Neuronal stem cell (in vitro differentiated cells): ENCODE data around the gene NOLC1.
A peak's percentile ranks its signal among the peaks of the same experiment; 100 is the strongest.

Experiments
- DNase-seq: peaks from one replicate; pipeline ENCODE4 v3.0.0-alpha.2; 2013; ENCODE audit warnings: low spot score
- H2AFZ ChIP-seq: one replicate; pipeline ENCODE4 v1.6.1; 2013; ENCODE audit warnings: mild to moderate bottlenecking, low read length, inconsistent platforms
- H2AK5ac ChIP-seq: 2 replicates; pipeline ENCODE4 v1.6.1; 2013; ENCODE audit warnings: low read depth, mild to moderate bottlenecking, inconsistent platforms, low read length, moderate library complexity, mixed read lengths
- H2BK120ac ChIP-seq: 2 replicates; pipeline ENCODE4 v1.6.1; 2013; ENCODE audit warnings: low read depth, mild to moderate bottlenecking, inconsistent platforms, low read length, moderate library complexity, mixed read lengths
- H2BK12ac ChIP-seq: one replicate; pipeline ENCODE4 v1.6.1; 2013; ENCODE audit warnings: low read length, inconsistent platforms
- H2BK15ac ChIP-seq: 2 replicates; pipeline ENCODE4 v1.6.1; 2013; ENCODE audit warnings: mild to moderate bottlenecking, low read length, inconsistent platforms, mixed read lengths
- H2BK5ac ChIP-seq: one replicate; pipeline ENCODE4 v1.6.1; 2013; ENCODE audit warnings: inconsistent platforms, mild to moderate bottlenecking, low read length, moderate library complexity
- H3K14ac ChIP-seq: one replicate; pipeline ENCODE4 v1.6.1; 2013; ENCODE audit warnings: low read length, inconsistent platforms
- H3K18ac ChIP-seq: 2 replicates; pipeline ENCODE4 v1.6.1; 2013; ENCODE audit warnings: low read length, inconsistent platforms
- H3K23ac ChIP-seq: 2 replicates; pipeline ENCODE4 v1.6.1; 2013; ENCODE audit warnings: low read depth, mild to moderate bottlenecking, mixed read lengths, low read length, inconsistent platforms; ENCODE audit not compliant: poor library complexity
- H3K27ac ChIP-seq: replicated peaks from 3 replicates; pipeline ENCODE4 v1.5.1; 2013; ENCODE audit warnings: low read length, inconsistent platforms
- H3K27me3 ChIP-seq, 3 experiments: 2 replicates each; pipeline ENCODE4 v1.6.1; 2013; ENCODE audit warnings: low read length in 3 of 3, mild to moderate bottlenecking in 2 of 3, inconsistent platforms in 1 of 3, low read depth in 1 of 3, mixed read lengths in 1 of 3, moderate library complexity in 1 of 3; ENCODE audit not compliant: control insufficient read depth in 3 of 3, insufficient read depth in 3 of 3
- H3K36me3 ChIP-seq, 2 donors: replicated peaks in 1 of 2; 2 replicates each; pipeline ENCODE4 v1.6.1; 2013; ENCODE audit warnings: low read length in 2 of 2; ENCODE audit not compliant: control insufficient read depth in 2 of 2, insufficient read depth in 2 of 2
- H3K4ac ChIP-seq: 2 replicates; pipeline ENCODE4 v1.6.1; 2013; ENCODE audit warnings: inconsistent platforms, mild to moderate bottlenecking, low read length, moderate library complexity
- H3K4me1 ChIP-seq, 2 donors: 1 replicate in 1 of 2; 2 replicates in 1 of 2; pipeline ENCODE4 v1.6.1; 2013; ENCODE audit warnings: low read length in 2 of 2, low read depth in 1 of 2; ENCODE audit not compliant: control insufficient read depth in 2 of 2, insufficient read depth in 1 of 2
- H3K4me2 ChIP-seq: one replicate; pipeline ENCODE4 v1.6.1; 2013; ENCODE audit warnings: mild to moderate bottlenecking, low read length, inconsistent platforms; ENCODE audit not compliant: insufficient read depth, poor library complexity, severe bottlenecking
- H3K4me3 ChIP-seq, 2 donors: 2 replicates each; pipeline ENCODE4 v1.5.1; 2013; ENCODE audit warnings: low read length in 2 of 2, mild to moderate bottlenecking in 2 of 2, inconsistent platforms in 1 of 2, moderate library complexity in 1 of 2
- H3K79me1 ChIP-seq: one replicate; pipeline ENCODE4 v1.6.1; 2013; ENCODE audit warnings: low read depth, mild to moderate bottlenecking, inconsistent platforms, low read length, moderate library complexity
- H3K9ac ChIP-seq: one replicate; pipeline ENCODE4 v1.6.1; 2013; ENCODE audit warnings: mild to moderate bottlenecking, low read depth, low read length, inconsistent platforms; ENCODE audit not compliant: poor library complexity
- H3K9me3 ChIP-seq, 2 donors: replicated peaks in 1 of 2; 2 replicates each; pipeline versions ENCODE3 to v1.6.1; 2013; ENCODE audit warnings: low read length in 2 of 2, mild to moderate bottlenecking in 2 of 2, inconsistent platforms in 1 of 2, low read depth in 1 of 2, mixed read lengths in 1 of 2, moderate library complexity in 1 of 2; ENCODE audit not compliant: control insufficient read depth in 2 of 2, insufficient read depth in 1 of 2
- H4K8ac ChIP-seq: one replicate; pipeline ENCODE4 v1.6.1; 2013; ENCODE audit warnings: low read depth, mild to moderate bottlenecking, inconsistent platforms, low read length, moderate library complexity
- H4K91ac ChIP-seq: one replicate; pipeline ENCODE4 v1.6.1; 2013; ENCODE audit warnings: low read length, low read depth, mild to moderate bottlenecking, inconsistent platforms; ENCODE audit not compliant: poor library complexity
- WGBS, 2 donors: extraction: QIAGEN DNeasy Blood & Tissue Kit; methylation state at CpG; one replicate each; pipeline ENCODE4 v1.1.7; 2013; ENCODE audit warnings: missing lambda C conversion rate in 2 of 2, mixed read lengths in 1 of 2; ENCODE audit not compliant: insufficient read length in 2 of 2, insufficient replicate concordance in 1 of 2; ENCODE audit errors: extremely low coverage in 2 of 2; 5-methylcytosine and 5-hydroxymethylcytosine counted together

Gene NOLC1

GRCh38 chr10:102154466-102155116 is 2.4 kb downstream of the NOLC1 start:
- WGBS, 2 donors, result no CpG with 5 or more reads among the region's 11 CpGs
- H3K27ac ChIP-seq, result no peak overlapping the region
- H3K27me3 ChIP-seq, result no peaks in the 10 kb centered on the region
- no peak overlapping the region for H2BK15ac ChIP-seq
- no peak overlapping the region for H3K14ac ChIP-seq
- no peak overlapping the region for H3K4me3 ChIP-seq
- H2BK5ac ChIP-seq, result no peak overlapping the region
- H2AFZ ChIP-seq, result no peak overlapping the region
- H2BK12ac ChIP-seq, result no peak overlapping the region
- peaks cover 9 to 11% of the 10 kb centered on the region in 2 donors for H3K4me1 ChIP-seq
- H3K23ac ChIP-seq, result no peak overlapping the region
- no peak for DNase-seq
- peaks cover 25 to 68% of the 10 kb centered on the region in 2 donors for H3K36me3 ChIP-seq
- no peak overlapping the region for H4K91ac ChIP-seq
- H3K4ac ChIP-seq, result no peak overlapping the region
- H4K8ac ChIP-seq, result no peak overlapping the region
- H3K9me3 ChIP-seq, result no peaks in the 10 kb centered on the region
- H2AK5ac ChIP-seq, result no peak overlapping the region
- H3K79me1 ChIP-seq, result peaks cover 9% of the 10 kb centered on the region
- no peak overlapping the region for H3K9ac ChIP-seq
- no peak overlapping the region for H3K18ac ChIP-seq
- H2BK120ac ChIP-seq, result no peak overlapping the region
- H3K4me2 ChIP-seq, result no peak overlapping the region

GRCh38 chr10:102157224-102157623 is 5.0 kb downstream of the NOLC1 start:
- no CpG with 5 or more reads among the region's 3 CpGs for WGBS, 2 donors
- Histone ChIP-seq H2BK12ac (no peak overlapping the region), H3K36me3 (peaks cover 44 to 81% of the 10 kb centered on the region in 2 donors), H3K4me3 (peak overlapping the region in 1 of 2 donors; percentile 17), H3K27ac (no peak overlapping the region), H2AK5ac (no peak overlapping the region), H3K79me1 (peaks cover 9% of the 10 kb centered on the region), H3K9ac (peak overlapping the region; percentile 26), H2AFZ (no peak overlapping the region), H3K9me3 (no peaks in the 10 kb centered on the region), H4K91ac (no peak overlapping the region), H3K23ac (no peak overlapping the region), H3K4me2 (no peak overlapping the region), H3K14ac (no peak overlapping the region), H3K4ac (no peak overlapping the region), H3K27me3 (no peaks in the 10 kb centered on the region), H3K4me1 (peaks cover 4 to 6% of the 10 kb centered on the region in 2 donors), H2BK120ac (no peak overlapping the region), H3K18ac (no peak overlapping the region), H4K8ac (no peak overlapping the region), H2BK5ac (no peak overlapping the region), H2BK15ac (no peak overlapping the region)
- DNase-seq, result no peak

GRCh38 chr10:102159051-102159597 is 6.9 kb downstream of the NOLC1 start:
- Histone ChIP-seq H3K36me3 (peaks cover 50 to 99% of the 10 kb centered on the region in 2 donors), H3K23ac (no peak overlapping the region), H3K4me3 (peak overlapping the region in 1 of 2 donors; percentile 23), H2AFZ (no peak overlapping the region), H3K27ac (no peak overlapping the region), H3K4me1 (no peaks in the 10 kb centered on the region), H2BK15ac (no peak overlapping the region), H4K8ac (no peak overlapping the region), H3K27me3 (no peaks in the 10 kb centered on the region), H3K4ac (no peak overlapping the region), H2BK5ac (no peak overlapping the region), H3K9me3 (no peaks in the 10 kb centered on the region), H2BK12ac (no peak overlapping the region), H2AK5ac (no peak overlapping the region), H2BK120ac (no peak overlapping the region), H3K18ac (no peak overlapping the region), H3K14ac (no peak overlapping the region), H3K4me2 (no peak overlapping the region), H3K9ac (no peak overlapping the region), H3K79me1 (peaks cover 6% of the 10 kb centered on the region), H4K91ac (no peak overlapping the region)
- no peak for DNase-seq
- no CpG with 5 or more reads among the region's 5 CpGs for WGBS, 2 donors

- no peak overlapping the region for H4K91ac ChIP-seq
- no peak overlapping the region for H2AK5ac ChIP-seq
- H2BK5ac ChIP-seq, result no peak overlapping the region
- H3K27ac ChIP-seq, result no peak overlapping the region
- H3K4me2 ChIP-seq, result no peak overlapping the region
- no peak overlapping the region for H3K4me3 ChIP-seq
- WGBS, 2 donors, result no CpG with 5 or more reads among the region's 4 CpGs
- H4K8ac ChIP-seq, result no peak overlapping the region
- no peaks in the 10 kb centered on the region for H3K4me1 ChIP-seq
- no peak overlapping the region for H2AFZ ChIP-seq
- no peak overlapping the region for H2BK15ac ChIP-seq
- H2BK120ac ChIP-seq, result no peak overlapping the region
- no peaks in the 10 kb centered on the region for H3K27me3 ChIP-seq
- H3K9me3 ChIP-seq, result no peaks in the 10 kb centered on the region
- no peak overlapping the region for H3K18ac ChIP-seq
- H3K36me3 ChIP-seq, result peaks cover 48 to 93% of the 10 kb centered on the region in 2 donors
- H3K79me1 ChIP-seq, result peaks cover 2% of the 10 kb centered on the region
- H3K4ac ChIP-seq, result no peak overlapping the region
- no peak overlapping the region for H2BK12ac ChIP-seq
- H3K9ac ChIP-seq, result peak overlapping the region; percentile 33
- no peak overlapping the region for H3K23ac ChIP-seq
- no peak for DNase-seq
- H3K14ac ChIP-seq, result no peak overlapping the region
Observed at GRCh38 chr10:102159831-102160230, 7.6 kb downstream of the NOLC1 start.
